Urinary bladder (tissue), 4 donors: ENCODE measurements around the gene PARP1. TPM values are rescaled to one million over a fixed set of nuclear protein-coding genes. Genes with fewer than 3 reads are reported as not detected.

Experiments
- DNase-seq: peaks from one replicate; pipeline ENCODE4 v3.0.0-alpha.2; 2015; ENCODE audit errors: extremely low spot score
- H3K27ac ChIP-seq: one replicate; pipeline ENCODE4 v1.5.1; 2013; ENCODE audit warnings: low read depth, mild to moderate bottlenecking, moderate library complexity
- H3K36me3 ChIP-seq: one replicate; pipeline ENCODE4 v1.6.1; 2013; ENCODE audit warnings: mild to moderate bottlenecking, moderate library complexity; ENCODE audit not compliant: insufficient read depth
- H3K4me1 ChIP-seq: one replicate; pipeline ENCODE4 v1.6.1; 2013; ENCODE audit warnings: mild to moderate bottlenecking, moderate library complexity; ENCODE audit not compliant: insufficient read depth
- H3K4me3 ChIP-seq: one replicate; pipeline ENCODE4 v1.5.1; 2013; ENCODE audit warnings: low read depth, low read length
- WGBS: extraction: QIAGEN DNeasy Blood & Tissue Kit; methylation state at CpG from one replicate; pipeline ENCODE4 v1.1.7; 2013; 5-methylcytosine and 5-hydroxymethylcytosine counted together
- polyA plus RNA-seq: library from polyadenylated mRNA; stranded (reverse); fragments of 200-250 nt; gene quantifications from one replicate; pipeline ENCODE4 v1.2.3, GENCODE V29; 2013
- total RNA-seq: library from RNA; depleted of rRNA; stranded (reverse); fragments of >200 nt; gene quantifications from one replicate; pipeline ENCODE4 v1.2.3, GENCODE V29; 2014
- donor health status: healthy with polysubstance abuse.
- donor health status: healthy.

Gene PARP1
- total and polyA plus RNA-seq, 2 donors: 58.4 to 60.7 TPM

GRCh38 chr1:226370144-226370923 lies 37.6 kb downstream of the PARP1 start:
- Histone ChIP-seq H3K4me3 (no peak overlapping the region), H3K27ac (no peak overlapping the region), H3K4me1 (no peaks in the 10 kb centered on the region), H3K36me3 (peaks cover 8% of the 10 kb centered on the region)
- no peak for DNase-seq
- WGBS: 84% methylated on average over 13 of the region's 13 CpGs

DNA sequence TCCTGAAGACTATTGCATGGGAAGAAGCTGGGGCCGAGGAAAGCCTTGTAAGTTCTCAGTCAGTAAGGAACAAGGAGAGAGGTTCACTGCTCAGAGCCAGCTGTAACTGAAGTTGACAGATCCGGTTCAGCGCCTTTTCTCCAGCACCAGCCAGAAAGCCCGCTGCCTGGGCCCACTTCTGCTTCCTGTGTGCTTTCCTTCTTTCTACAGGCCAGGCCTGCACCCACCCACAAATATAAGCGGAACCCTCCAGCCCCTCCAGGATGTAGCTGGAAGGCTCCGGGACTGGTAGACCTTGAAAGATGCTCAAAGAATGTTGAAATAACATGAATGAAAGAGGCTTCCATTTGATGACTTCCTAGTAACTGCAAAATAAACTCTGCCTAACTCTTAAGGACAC lies 38.8 kb downstream of the PARP1 start:
- Histone ChIP-seq H3K36me3 (peaks cover 10% of the 10 kb centered on the region), H3K4me1 (no peaks in the 10 kb centered on the region), H3K4me3 (no peak overlapping the region), H3K27ac (no peak overlapping the region)
- no peak for DNase-seq
- WGBS: 83% methylated on average over 6 of the region's 6 CpGs

GRCh38 chr1:226366290-226366689 lies 41.6 kb downstream of the PARP1 start:
- WGBS: 90% methylated on average over 2 of the region's 2 CpGs
- H3K27ac ChIP-seq: no peak overlapping the region
- DNase-seq: no peak

GRCh38 chr1:226365831-226366231 lies 42.1 kb downstream of the PARP1 start:
- H3K4me1 ChIP-seq: no peaks in the 10 kb centered on the region
- H3K4me3 ChIP-seq: no peak overlapping the region
- 92% methylated on average over 5 of the region's 5 CpGs for WGBS
- no peak overlapping the region for H3K27ac ChIP-seq
- peaks cover 13% of the 10 kb centered on the region for H3K36me3 ChIP-seq
- no peak for DNase-seq

More at GRCh38 chr1:226366290-226366689, 41.6 kb downstream of the PARP1 start:
- Histone ChIP-seq H3K4me3 (no peak overlapping the region), H3K36me3 (peaks cover 13% of the 10 kb centered on the region), H3K4me1 (no peaks in the 10 kb centered on the region)

DNA sequence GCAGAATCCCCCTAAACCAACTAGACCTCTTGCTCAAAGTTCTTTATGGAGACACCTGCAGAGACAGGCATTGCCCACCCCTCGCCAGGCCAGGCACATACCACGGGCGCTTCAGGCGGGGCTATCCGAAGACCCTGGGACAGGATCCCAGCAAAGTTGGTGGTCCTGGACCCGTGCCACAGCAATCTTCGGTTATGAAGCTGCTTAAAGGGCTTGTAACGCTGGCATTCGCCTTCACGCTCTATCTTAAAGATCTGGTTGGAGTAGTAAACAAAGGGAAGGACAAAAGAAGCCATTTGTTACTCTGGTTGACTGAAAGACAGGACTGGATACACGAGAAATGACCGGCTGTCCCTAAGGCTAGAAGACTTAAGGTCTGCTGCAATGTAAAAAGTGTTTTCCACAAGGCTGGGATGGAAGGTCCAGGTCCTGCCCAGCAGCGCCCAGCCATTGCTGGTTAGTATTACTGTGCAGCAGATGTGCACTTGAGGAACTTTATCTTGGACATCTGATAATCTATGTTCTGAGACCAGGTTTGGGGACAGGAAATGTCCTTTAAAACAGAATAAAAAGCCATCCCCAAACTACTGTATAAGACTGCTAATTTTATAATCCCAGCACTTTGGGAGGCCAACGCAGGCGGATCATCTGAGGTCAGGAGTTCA lies 42.9 kb downstream of the PARP1 start:
- no peak overlapping the region for H3K4me3 ChIP-seq
- 59% methylated on average over 15 of the region's 15 CpGs for WGBS

GRCh38 chr1:226364514-226364899 lies 43.4 kb downstream of the PARP1 start:
- H3K4me1 ChIP-seq: no peaks in the 10 kb centered on the region
- H3K4me3 ChIP-seq: no peak overlapping the region
- no peak for DNase-seq
- H3K27ac ChIP-seq: no peak overlapping the region
- peaks cover 13% of the 10 kb centered on the region for H3K36me3 ChIP-seq
- WGBS: 28% methylated on average over 7 of the region's 7 CpGs

More for the DNA sequence above, 42.9 kb downstream of the PARP1 start:
- Histone ChIP-seq H3K36me3 (peaks cover 13% of the 10 kb centered on the region), H3K27ac (no peak overlapping the region), H3K4me1 (no peaks in the 10 kb centered on the region)
- no peak for DNase-seq

GRCh38 chr1:226363801-226364513 lies 43.9 kb downstream of the PARP1 start:
- no peak for DNase-seq
- Histone ChIP-seq H3K36me3 (peaks cover 10% of the 10 kb centered on the region), H3K27ac (no peak overlapping the region)

GRCh38 chr1:226362891-226363447 lies 44.9 kb downstream of the PARP1 start:
- DNase-seq: no peak
- Histone ChIP-seq H3K27ac (no peak overlapping the region), H3K4me3 (no peak overlapping the region), H3K4me1 (no peaks in the 10 kb centered on the region), H3K36me3 (peaks cover 7% of the 10 kb centered on the region)
- WGBS: 87% methylated on average over 9 of the region's 9 CpGs

More at GRCh38 chr1:226363801-226364513, 43.9 kb downstream of the PARP1 start:
- WGBS: 71% methylated on average over 9 of the region's 9 CpGs
- H3K4me1 ChIP-seq: no peaks in the 10 kb centered on the region
- no peak overlapping the region for H3K4me3 ChIP-seq

GRCh38 chr1:226362361-226362760 lies 45.5 kb downstream of the PARP1 start:
- Histone ChIP-seq H3K4me1 (no peaks in the 10 kb centered on the region), H3K27ac (no peak overlapping the region), H3K36me3 (peaks cover 7% of the 10 kb centered on the region), H3K4me3 (no peak overlapping the region)
- no peak for DNase-seq
- 89% methylated on average over 6 of the region's 6 CpGs for WGBS

- 92% methylated on average over 8 of the region's 8 CpGs for WGBS
- peaks cover 4% of the 10 kb centered on the region for H3K36me3 ChIP-seq
- no peak overlapping the region for H3K4me3 ChIP-seq
- no peak for DNase-seq
- no peak overlapping the region for H3K27ac ChIP-seq
- H3K4me1 ChIP-seq: no peaks in the 10 kb centered on the region
Measured at GRCh38 chr1:226360106-226360746, 47.7 kb downstream of the PARP1 start.

DNA sequence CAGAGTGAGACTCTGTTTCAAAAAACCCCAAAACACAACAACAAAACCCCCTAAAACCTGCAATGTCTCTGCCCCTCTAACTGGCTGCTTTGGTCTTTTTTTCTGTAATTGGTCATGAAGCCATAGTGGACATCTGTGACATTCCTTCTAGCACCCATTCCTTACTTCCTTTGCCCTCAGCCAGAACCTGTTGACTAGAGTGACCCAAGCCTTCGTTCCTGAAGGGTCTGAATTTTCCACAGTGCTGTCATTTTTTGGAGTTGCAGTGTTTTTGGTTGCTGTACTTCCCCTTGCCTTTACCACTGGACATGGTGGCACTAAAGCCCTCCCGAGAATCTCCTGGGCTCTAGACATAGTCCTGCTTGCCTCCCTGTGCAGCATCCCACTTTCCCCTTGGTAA lies 50.5 kb downstream of the PARP1 start:
- 97% methylated on average over 2 of the region's 2 CpGs for WGBS
- H3K4me1 ChIP-seq: no peaks in the 10 kb centered on the region
- H3K36me3 ChIP-seq: no peaks in the 10 kb centered on the region
- H3K27ac ChIP-seq: no peak overlapping the region
- no peak overlapping the region for H3K4me3 ChIP-seq
- no peak for DNase-seq

DNA sequence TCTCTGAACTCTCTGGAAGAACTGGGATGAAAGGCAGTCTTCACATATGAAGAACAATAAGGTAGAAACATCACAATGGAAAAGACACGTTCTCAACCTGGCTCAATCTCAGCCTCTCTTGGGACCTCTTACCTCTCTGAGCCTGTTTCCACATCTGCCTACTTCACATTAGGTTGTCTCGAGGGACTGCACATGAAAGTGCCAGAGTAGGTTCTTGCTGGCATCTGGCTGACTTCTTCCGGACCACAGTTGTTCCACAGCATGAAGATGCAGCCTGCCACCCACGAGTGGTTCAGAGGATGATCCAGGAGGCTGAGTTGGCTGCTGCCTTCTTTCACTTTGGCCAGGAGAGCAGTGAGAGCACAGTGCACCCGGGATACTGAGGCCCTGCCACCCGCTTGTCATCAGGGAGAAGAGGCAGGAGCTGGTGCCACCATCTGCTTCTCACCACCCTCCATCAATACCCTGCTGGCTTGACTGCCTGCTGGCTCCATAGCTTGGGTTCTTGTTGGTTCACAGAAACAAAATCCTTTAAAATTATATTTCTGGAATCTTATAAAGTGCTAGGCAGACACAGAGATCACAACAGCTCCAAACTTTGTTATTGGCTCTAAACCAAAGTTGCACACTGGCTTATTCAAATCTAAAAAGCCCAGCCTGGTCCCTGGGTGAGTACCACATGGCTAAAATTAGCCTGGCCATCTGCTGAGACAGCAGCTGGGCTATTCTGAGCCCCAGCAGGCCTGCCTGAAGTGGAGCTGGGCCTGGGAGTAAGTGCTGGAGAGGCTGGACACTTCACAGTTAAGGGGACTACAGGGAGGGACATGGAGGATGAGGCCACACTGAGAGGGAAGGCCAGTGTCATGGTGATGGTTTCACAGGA lies 52.0 kb downstream of the PARP1 start:
- no peaks in the 10 kb centered on the region for H3K4me1 ChIP-seq
- 74% methylated on average over 6 of the region's 6 CpGs for WGBS
- no peak overlapping the region for H3K4me3 ChIP-seq
- no peaks in the 10 kb centered on the region for H3K36me3 ChIP-seq
- DNase-seq: no peak
- no peak overlapping the region for H3K27ac ChIP-seq
